Measurements from ENCODE around the gene DLGAP5. TPM values are rescaled to one million over a fixed set of nuclear protein-coding genes. Genes with fewer than 3 reads are reported as not detected.

Gene DLGAP5
- total and polyA plus RNA-seq, 2 of the 4 experiments (the other 2 are of a cell fraction), result 14.9 to 19.0 TPM

DNA sequence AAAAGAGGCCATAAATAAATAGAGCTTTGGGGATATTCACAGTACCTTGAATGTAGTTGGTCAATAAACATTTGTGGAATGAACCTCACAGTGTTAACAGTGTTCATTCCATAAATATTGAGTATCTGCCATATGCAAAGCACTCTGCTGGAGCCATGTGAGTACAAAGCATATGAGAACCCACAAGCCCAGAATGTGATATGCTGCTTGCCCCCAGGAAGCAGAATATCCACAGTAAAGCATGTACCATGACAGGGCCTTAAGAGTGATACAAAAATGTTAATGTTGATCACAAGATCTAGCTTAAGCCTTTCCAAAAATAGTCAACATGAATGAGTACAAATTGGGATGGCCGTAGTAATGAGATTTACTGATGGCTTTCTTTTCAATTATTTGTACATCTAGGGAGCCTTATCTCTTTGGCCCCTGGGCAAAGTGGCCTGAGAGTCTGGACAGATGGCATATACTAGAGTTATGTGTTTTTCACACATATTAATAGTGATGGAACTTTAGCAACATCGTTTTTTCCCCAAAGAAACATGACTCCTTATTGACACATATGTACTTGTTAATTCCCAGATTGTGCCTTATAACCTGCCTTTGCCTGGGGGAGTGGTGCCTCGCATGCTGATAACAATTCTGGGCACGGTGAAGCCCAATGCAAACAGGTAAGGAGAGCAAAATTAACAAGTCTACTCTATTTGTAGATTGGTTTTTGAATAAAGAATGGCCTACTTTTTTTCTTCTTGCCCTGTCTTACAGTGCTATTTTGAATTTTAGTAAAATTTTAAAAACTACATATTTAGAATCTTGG lies 51.5 kb downstream of the DLGAP5 start:
- Histone ChIP-seq H3K9me3 (ENCODE audit: control insufficient read depth, insufficient read depth, low read length) (no peaks in the 10 kb centered on the region), H3K9me1 (ENCODE audit: insufficient read depth, low read length) (peaks cover 14% of the 10 kb centered on the region), H3K4me1 (ENCODE audit: control insufficient read depth, insufficient read depth, low read length) (peaks cover 7% of the 10 kb centered on the region), H4K5ac (ENCODE audit: low read depth, low read length) (no peak overlapping the region), H2BK120ac (ENCODE audit: low read depth, low read length) (no peak overlapping the region), H3K27me3 (ENCODE audit: control insufficient read depth, insufficient read depth, low read length) (no peaks in the 10 kb centered on the region), H3K36me3 (ENCODE audit: control insufficient read depth, insufficient read depth, low read length) (peaks cover 36% of the 10 kb centered on the region), H3K18ac (ENCODE audit: low read depth, low read length) (no peak overlapping the region), H4K20me1 (ENCODE audit: insufficient read depth, low read length) (peaks cover 30% of the 10 kb centered on the region), H3K4me3 (ENCODE audit: insufficient read depth, low read depth, low read length) (no peak overlapping the region), H3K4me2 (ENCODE audit: low read depth, low read length) (no peak overlapping the region), H3K4ac (ENCODE audit: low read depth, low read length) (no peak overlapping the region), H3K9ac (ENCODE audit: low read depth, low read length) (no peak overlapping the region), H3K14ac (replicated peaks; ENCODE audit: low read depth, low read length) (no peak overlapping the region), H3K79me1 (ENCODE audit: low read depth in 1 of 2, low read length in 2 of 2) (peaks cover 39 to 69% of the 10 kb centered on the region in 2 experiments), H2AK5ac (ENCODE audit: low read depth, low read length) (no peak overlapping the region), H4K8ac (ENCODE audit: low read depth in 2 of 2, low read length in 2 of 2) (no peak overlapping the region), H2BK20ac (ENCODE audit: low read depth, low read length) (no peak overlapping the region), H2AK9ac (replicated peaks; ENCODE audit: low read depth, low read length, poor library complexity) (no peak overlapping the region), H3K27ac (ENCODE audit: insufficient read depth, low read length) (no peak overlapping the region), H2BK15ac (ENCODE audit: low read depth, low read length) (no peak overlapping the region), H2BK5ac (ENCODE audit: low read depth, low read length, poor library complexity, severe bottlenecking) (no peak overlapping the region), H4K91ac (ENCODE audit: insufficient read depth, low read depth, low read length) (no peak overlapping the region), H3K56ac (ENCODE audit: extremely low read depth, insufficient read depth, low read length) (no peak overlapping the region), H3K23ac (ENCODE audit: low read depth, low read length) (no peak overlapping the region), H2AFZ (replicated peaks; ENCODE audit: low read length, poor library complexity) (no peak overlapping the region)
- DNase-seq (no peak), ATAC-seq (ENCODE audit: low read depth) (no peak)
- WGBS, 2 experiments (ENCODE audit: extremely low coverage in 2 of 2, insufficient read length in 1 of 2), result no CpG with 5 or more reads among the region's 4 CpGs
- dilution Hi-C loops (cut with HindIII; ENCODE audit: low sequenced_read_pairs, unreplicated experiment), result no loop called here
- no TSS peak for BruUV-seq (replicated peaks)
- intact Hi-C loops (cut with micrococcal nuclease), result no loop called here
- ChIA-PET CTCF (no interaction called here), POLR2A (ENCODE audit: unreplicated experiment) (no interaction called here)
- TF ChIP-seq FOS (IDR thresholded peaks at IDR 0.05; ENCODE audit: low read depth, low read length) (no peak), RCOR1 (IDR thresholded peaks at IDR 0.05; ENCODE audit: insufficient replicate concordance, low read length) (no peak), RAD21 (IDR thresholded peaks at IDR 0.05; ENCODE audit: low read length) (no peak), USF2 (IDR thresholded peaks at IDR 0.05; ENCODE audit: low read depth, low read length) (no peak), CTCF (conservative IDR thresholded peaks at IDR 0.05; ENCODE audit: low read depth, low read length) (no peak), ELK1 (IDR thresholded peaks at IDR 0.05; ENCODE audit: borderline replicate concordance, low read depth, low read length) (no peak), MAFK (IDR thresholded peaks at IDR 0.05; ENCODE audit: low read depth, low read length) (no peak), BHLHE40 (IDR thresholded peaks at IDR 0.05; ENCODE audit: low read depth, low read length) (no peak), MXI1 (IDR thresholded peaks at IDR 0.05; ENCODE audit: borderline replicate concordance, low read depth, low read length) (no peak), SMC3 (IDR thresholded peaks at IDR 0.05; ENCODE audit: low read depth, low read length) (no peak), RFX5 (IDR thresholded peaks at IDR 0.05; ENCODE audit: low read depth, low read length) (no peak), MAZ (IDR thresholded peaks at IDR 0.05; ENCODE audit: borderline replicate concordance, low read depth, low read length) (no peak)
- in situ Hi-C loops (cut with MboI; ENCODE audit: low sequenced_read_pairs), result no loop called here
